ENCODE measurements around the gene FUT8.
A peak's percentile ranks its signal among the peaks of the same experiment; 100 is the strongest.

Gene FUT8

DNA sequence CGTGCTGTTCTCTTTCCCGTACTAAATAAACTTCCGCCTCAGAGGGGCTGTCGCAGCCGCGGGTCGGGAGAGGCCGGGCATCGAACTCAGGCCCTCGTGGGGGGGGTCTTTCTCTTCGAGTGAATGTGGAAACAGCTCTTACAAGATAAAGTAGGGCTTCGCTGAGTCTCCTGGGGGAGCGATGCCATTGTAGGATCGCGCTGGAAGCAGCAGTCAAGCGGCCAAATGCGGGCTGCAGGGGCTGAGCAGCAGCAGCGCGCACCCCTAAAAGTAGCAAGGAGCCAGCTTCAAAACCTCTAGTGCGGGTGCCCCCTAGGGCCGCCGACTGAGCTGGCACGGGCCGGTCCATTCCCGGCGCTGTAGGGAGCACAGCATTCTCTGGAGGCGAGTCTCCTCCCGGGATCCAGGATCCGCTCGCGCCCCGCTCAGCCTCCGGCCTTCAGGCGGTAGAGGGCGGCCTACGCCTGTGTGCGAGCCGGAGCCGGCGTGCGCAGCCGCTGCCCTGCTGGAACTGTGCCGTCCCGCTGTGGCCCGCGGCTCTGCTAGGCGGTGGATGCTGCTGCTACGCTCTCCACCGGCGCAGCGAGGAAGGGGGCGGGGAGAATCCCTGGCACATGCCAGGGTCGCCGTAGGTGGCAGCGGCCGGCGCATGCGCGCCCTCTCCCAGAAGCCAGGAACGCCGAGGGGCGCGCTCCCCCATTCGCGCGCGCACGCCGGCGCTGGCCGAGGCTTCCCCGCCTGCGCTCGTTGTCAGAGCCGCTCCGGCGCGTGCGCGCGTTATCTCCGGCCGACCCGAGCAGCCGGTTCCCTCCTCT, at the start of gene FUT8:
Gene FUT8, plus strand, starts transcription at position 699 of the 815 bp plus-strand sequence. CDS start 148,834 bp downstream, outside the sequence.
- Histone ChIP-seq H3K27me3 (ENCODE audit: control insufficient read depth in 2 of 2, insufficient read depth in 2 of 2, low read length in 2 of 2) (no peaks in the 10 kb centered on the region), H3K9ac (ENCODE audit: low read depth in 1 of 2, low read length in 2 of 2) (peak within 1 kb of the TSS; percentile 84 to 91), H3K27ac (ENCODE audit: low read depth in 2 of 2, low read length in 2 of 2) (peak within 1 kb of the TSS; percentile 94 to 95), H3K36me3 (ENCODE audit: control insufficient read depth in 2 of 2, insufficient read depth in 2 of 2, low read length in 2 of 2) (no peaks in the 10 kb centered on the region), H3K9me3 (ENCODE audit: control insufficient read depth in 2 of 2, low read length in 2 of 2) (no peaks in the 10 kb centered on the region), H3K4me1 (ENCODE audit: control insufficient read depth in 2 of 2, insufficient read depth in 2 of 2, low read length in 2 of 2) (peaks cover 0 to 9% of the 10 kb centered on the region in 2 donors), H3K4me3 (ENCODE audit: low read length in 2 of 2) (peak within 1 kb of the TSS; percentile 76 to 88)

DNA sequence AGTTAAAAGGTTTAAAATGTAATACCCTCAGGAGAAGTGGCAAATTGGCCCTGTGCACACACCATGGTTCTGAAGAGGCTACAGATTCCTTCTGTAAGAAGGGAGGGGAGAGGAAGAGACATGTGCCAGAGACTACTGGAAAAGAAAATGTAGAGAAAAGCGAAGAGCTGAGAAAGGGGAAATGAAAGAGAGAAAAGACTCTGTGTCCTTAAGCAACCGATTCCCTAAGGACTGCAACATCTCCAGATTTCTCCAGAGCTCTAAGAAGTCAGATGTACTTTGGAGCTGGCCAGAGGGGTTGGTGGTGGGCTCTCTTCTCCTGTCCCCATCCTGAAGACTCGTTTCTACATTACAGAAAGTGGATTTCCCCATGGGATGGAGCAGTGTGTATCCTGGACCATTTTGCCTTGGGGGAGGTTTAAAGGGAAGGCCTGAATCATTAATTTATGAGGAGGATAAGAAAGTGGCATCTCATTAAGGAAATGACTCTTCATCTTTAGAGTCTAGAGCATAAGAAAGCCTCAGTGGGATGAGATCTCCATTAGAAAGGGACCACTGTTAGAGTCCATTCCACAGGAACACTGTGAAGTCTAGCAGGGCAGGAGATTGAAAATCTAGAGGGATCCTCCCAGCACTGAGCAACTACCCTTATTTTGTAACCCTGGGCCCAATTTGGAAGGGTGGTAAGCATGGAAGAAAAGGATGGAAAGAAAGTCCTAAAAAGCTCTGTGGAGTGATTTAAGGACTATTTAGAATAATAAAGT, 45.5 kb upstream of the FUT8 start:
- Histone ChIP-seq H3K9ac (ENCODE audit: low read depth in 1 of 2, low read length in 2 of 2) (no peak overlapping the region), H3K4me3 (ENCODE audit: low read length in 2 of 2) (no peak overlapping the region), H3K36me3 (ENCODE audit: control insufficient read depth in 2 of 2, insufficient read depth in 2 of 2, low read length in 2 of 2) (no peaks in the 10 kb centered on the region), H3K9me3 (ENCODE audit: control insufficient read depth in 2 of 2, low read length in 2 of 2) (no peaks in the 10 kb centered on the region), H3K4me1 (ENCODE audit: control insufficient read depth in 2 of 2, insufficient read depth in 2 of 2, low read length in 2 of 2) (no peaks in the 10 kb centered on the region), H3K27me3 (ENCODE audit: control insufficient read depth in 2 of 2, insufficient read depth in 2 of 2, low read length in 2 of 2) (no peaks in the 10 kb centered on the region), H3K27ac (ENCODE audit: low read depth in 2 of 2, low read length in 2 of 2) (no peak overlapping the region)

DNA sequence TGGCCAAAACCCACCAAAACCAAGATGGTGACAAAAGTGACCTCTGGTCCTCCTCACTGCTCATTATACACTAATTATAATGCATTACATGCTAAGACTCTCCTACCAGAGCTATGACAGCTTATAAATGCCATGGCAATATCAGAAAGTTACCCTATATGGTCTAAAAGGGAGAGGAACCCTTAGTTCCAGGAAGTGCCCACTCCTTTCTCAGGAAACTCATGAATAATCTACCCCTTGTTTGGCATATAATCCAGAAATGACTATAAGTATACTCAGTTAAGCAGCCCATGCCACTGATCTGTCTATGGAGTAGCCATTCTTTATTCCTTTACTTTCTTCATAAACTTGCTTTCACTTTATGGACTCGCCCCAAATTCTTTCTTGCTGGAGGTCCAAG, 43.0 kb upstream of the FUT8 start:
- no peaks in the 10 kb centered on the region for H3K27me3 ChIP-seq (ENCODE audit: control insufficient read depth in 2 of 2, insufficient read depth in 2 of 2, low read length in 2 of 2)
- no peaks in the 10 kb centered on the region for H3K9me3 ChIP-seq (ENCODE audit: control insufficient read depth in 2 of 2, low read length in 2 of 2)
- no peaks in the 10 kb centered on the region for H3K4me1 ChIP-seq (ENCODE audit: control insufficient read depth in 2 of 2, insufficient read depth in 2 of 2, low read length in 2 of 2)
- H3K27ac ChIP-seq (ENCODE audit: low read depth in 2 of 2, low read length in 2 of 2): no peak overlapping the region
- no peak overlapping the region for H3K9ac ChIP-seq (ENCODE audit: low read depth in 1 of 2, low read length in 2 of 2)
- H3K36me3 ChIP-seq (ENCODE audit: control insufficient read depth in 2 of 2, insufficient read depth in 2 of 2, low read length in 2 of 2): no peaks in the 10 kb centered on the region
- no peak overlapping the region for H3K4me3 ChIP-seq (ENCODE audit: low read length in 2 of 2)

DNA sequence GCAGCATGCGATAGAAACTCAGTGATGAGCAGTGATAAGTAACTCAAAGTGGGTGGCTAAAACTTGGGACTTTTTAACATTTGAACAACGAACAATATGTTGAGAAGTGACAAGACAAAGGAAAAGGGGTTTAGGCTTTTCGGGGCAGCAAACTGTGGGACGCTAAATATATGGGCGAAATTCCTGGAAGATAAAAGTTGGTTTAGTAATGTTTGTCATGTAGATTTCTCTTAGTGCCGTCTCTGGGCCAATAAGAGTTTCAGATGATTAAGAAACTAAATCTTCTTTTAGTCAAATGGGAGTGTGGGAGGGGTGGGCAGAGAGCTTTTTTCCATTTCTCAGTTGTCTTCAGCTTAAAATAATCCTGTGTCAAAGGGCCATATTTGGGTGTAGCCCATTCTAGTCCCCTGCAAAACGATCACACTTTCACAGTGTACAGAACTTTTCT, 41.7 kb upstream of the FUT8 start:
- Histone ChIP-seq H3K27ac (ENCODE audit: low read depth in 2 of 2, low read length in 2 of 2) (no peak overlapping the region), H3K9ac (ENCODE audit: low read depth in 1 of 2, low read length in 2 of 2) (no peak overlapping the region)

DNA sequence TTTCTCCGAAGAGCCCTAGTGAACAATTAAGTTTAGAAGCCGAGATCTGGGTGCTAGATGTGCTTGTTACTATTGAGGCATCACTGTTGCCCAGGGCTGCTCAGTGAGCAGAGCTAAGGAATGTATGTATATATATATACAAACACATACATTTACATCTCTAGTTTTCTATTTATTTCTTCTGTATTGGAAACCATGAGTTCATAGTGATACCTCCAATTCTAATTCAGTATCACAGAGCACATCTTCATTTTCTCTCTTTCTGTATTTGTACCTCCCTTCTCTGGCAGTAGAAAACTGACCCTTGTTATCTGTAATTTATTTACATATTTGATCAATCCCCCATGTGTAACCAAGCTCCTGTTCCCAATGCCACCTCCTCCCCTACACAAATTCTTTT, 40.7 kb upstream of the FUT8 start:
- no peaks in the 10 kb centered on the region for H3K27me3 ChIP-seq (ENCODE audit: control insufficient read depth in 2 of 2, insufficient read depth in 2 of 2, low read length in 2 of 2)
- H3K9me3 ChIP-seq (ENCODE audit: control insufficient read depth in 2 of 2, low read length in 2 of 2): no peaks in the 10 kb centered on the region
- H3K9ac ChIP-seq (ENCODE audit: low read depth in 1 of 2, low read length in 2 of 2): no peak overlapping the region
- H3K4me1 ChIP-seq (ENCODE audit: control insufficient read depth in 2 of 2, insufficient read depth in 2 of 2, low read length in 2 of 2): no peaks in the 10 kb centered on the region
- no peak overlapping the region for H3K27ac ChIP-seq (ENCODE audit: low read depth in 2 of 2, low read length in 2 of 2)
- no peaks in the 10 kb centered on the region for H3K36me3 ChIP-seq (ENCODE audit: control insufficient read depth in 2 of 2, insufficient read depth in 2 of 2, low read length in 2 of 2)
- H3K4me3 ChIP-seq (ENCODE audit: low read length in 2 of 2): no peak overlapping the region

More for the DNA sequence above, 41.7 kb upstream of the FUT8 start:
- Histone ChIP-seq H3K4me1 (ENCODE audit: control insufficient read depth in 2 of 2, insufficient read depth in 2 of 2, low read length in 2 of 2) (no peaks in the 10 kb centered on the region), H3K9me3 (ENCODE audit: control insufficient read depth in 2 of 2, low read length in 2 of 2) (no peaks in the 10 kb centered on the region), H3K27me3 (ENCODE audit: control insufficient read depth in 2 of 2, insufficient read depth in 2 of 2, low read length in 2 of 2) (no peaks in the 10 kb centered on the region), H3K4me3 (ENCODE audit: low read length in 2 of 2) (no peak overlapping the region), H3K36me3 (ENCODE audit: control insufficient read depth in 2 of 2, insufficient read depth in 2 of 2, low read length in 2 of 2) (no peaks in the 10 kb centered on the region)

DNA sequence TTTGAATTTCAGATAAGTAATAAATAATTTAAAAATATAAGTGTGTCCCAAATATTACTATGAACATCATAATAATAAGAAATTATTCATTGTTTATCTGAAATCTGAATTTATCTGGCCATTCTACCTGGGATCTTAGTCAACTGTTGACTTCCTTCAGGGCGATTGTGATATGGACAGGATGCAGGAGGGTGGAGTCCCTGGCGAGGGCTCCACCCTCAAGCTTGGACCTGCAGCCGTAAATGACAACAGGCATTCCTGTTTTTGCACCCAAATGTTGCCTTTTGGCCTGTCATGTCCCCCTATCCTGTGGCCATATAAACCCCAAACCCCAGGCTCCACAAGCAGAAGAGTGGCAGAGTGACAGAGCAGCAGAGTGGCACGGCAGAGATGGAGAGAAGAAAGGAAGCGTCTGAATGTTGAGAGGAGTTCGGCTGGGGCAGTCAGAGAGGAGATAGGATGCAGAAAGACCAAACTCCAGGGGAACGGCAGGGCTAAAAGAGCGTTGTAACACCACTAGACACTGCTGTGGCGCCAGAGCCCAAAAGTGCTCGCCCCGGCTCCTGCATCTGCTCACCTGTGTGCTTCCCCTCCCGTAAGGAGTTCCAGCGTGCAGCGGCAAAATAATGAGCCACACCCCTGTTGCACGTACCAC, 39.4 kb upstream of the FUT8 start:
- no peak overlapping the region for H3K27ac ChIP-seq (ENCODE audit: low read depth in 2 of 2, low read length in 2 of 2)
- H3K4me1 ChIP-seq (ENCODE audit: control insufficient read depth in 2 of 2, insufficient read depth in 2 of 2, low read length in 2 of 2): no peaks in the 10 kb centered on the region
- H3K9me3 ChIP-seq (ENCODE audit: control insufficient read depth in 2 of 2, low read length in 2 of 2): no peaks in the 10 kb centered on the region
- peak overlapping the region in 1 of 2 donors; percentile 31 for H3K4me3 ChIP-seq (ENCODE audit: low read length in 2 of 2)
- H3K27me3 ChIP-seq (ENCODE audit: control insufficient read depth in 2 of 2, insufficient read depth in 2 of 2, low read length in 2 of 2): no peaks in the 10 kb centered on the region
- no peaks in the 10 kb centered on the region for H3K36me3 ChIP-seq (ENCODE audit: control insufficient read depth in 2 of 2, insufficient read depth in 2 of 2, low read length in 2 of 2)
- no peak overlapping the region for H3K9ac ChIP-seq (ENCODE audit: low read depth in 1 of 2, low read length in 2 of 2)

DNA sequence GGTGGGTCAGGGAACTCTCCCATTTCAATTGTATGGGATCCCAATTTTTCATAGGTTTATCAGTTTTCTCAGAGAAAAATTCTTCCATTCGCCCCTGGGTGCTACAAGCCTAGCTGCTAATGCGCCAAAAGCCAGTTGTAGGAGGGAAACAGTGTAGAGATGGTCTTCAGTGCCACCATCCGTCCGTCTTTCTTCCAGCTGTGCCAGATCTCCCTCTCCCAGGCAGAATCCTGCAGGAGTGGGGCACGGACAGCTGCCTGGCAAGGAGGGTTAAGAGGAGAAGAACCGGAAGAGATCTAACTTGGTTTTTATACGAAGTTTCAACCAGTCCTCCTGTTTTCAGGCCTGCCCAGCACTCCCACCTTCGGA, 38.9 kb upstream of the FUT8 start:
- Histone ChIP-seq H3K27ac (ENCODE audit: low read depth in 2 of 2, low read length in 2 of 2) (no peak overlapping the region), H3K9ac (ENCODE audit: low read depth in 1 of 2, low read length in 2 of 2) (no peak overlapping the region), H3K4me3 (ENCODE audit: low read length in 2 of 2) (no peak overlapping the region)

DNA sequence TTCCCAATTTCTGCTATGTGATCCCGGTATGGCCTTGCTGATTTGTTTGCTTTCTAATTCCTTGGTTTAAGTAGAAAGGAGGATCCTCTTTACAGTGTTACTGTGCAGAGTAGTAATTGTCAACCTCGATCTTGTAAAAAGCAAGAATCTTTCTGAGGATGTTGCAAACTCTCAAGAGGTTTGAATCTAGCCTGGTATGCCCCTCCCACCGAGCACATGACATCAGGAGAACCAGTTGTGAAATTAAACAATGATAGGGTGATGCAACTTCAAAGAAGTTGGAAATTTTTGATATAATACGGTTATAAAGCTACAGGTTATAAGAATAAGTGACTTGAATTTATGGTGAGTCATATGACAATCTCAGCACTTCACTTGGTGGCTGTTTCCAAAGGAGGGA, 35.0 kb upstream of the FUT8 start:
- Histone ChIP-seq H3K27ac (ENCODE audit: low read depth in 2 of 2, low read length in 2 of 2) (no peak overlapping the region), H3K36me3 (ENCODE audit: control insufficient read depth in 2 of 2, insufficient read depth in 2 of 2, low read length in 2 of 2) (no peaks in the 10 kb centered on the region), H3K9ac (ENCODE audit: low read depth in 1 of 2, low read length in 2 of 2) (no peak overlapping the region), H3K27me3 (ENCODE audit: control insufficient read depth in 2 of 2, insufficient read depth in 2 of 2, low read length in 2 of 2) (no peaks in the 10 kb centered on the region), H3K4me3 (ENCODE audit: low read length in 2 of 2) (no peak overlapping the region), H3K4me1 (ENCODE audit: control insufficient read depth in 2 of 2, insufficient read depth in 2 of 2, low read length in 2 of 2) (no peaks in the 10 kb centered on the region), H3K9me3 (ENCODE audit: control insufficient read depth in 2 of 2, low read length in 2 of 2) (no peaks in the 10 kb centered on the region)

More for the DNA sequence above, 38.9 kb upstream of the FUT8 start:
- H3K27me3 ChIP-seq (ENCODE audit: control insufficient read depth in 2 of 2, insufficient read depth in 2 of 2, low read length in 2 of 2): no peaks in the 10 kb centered on the region
- H3K36me3 ChIP-seq (ENCODE audit: control insufficient read depth in 2 of 2, insufficient read depth in 2 of 2, low read length in 2 of 2): no peaks in the 10 kb centered on the region
- H3K4me1 ChIP-seq (ENCODE audit: control insufficient read depth in 2 of 2, insufficient read depth in 2 of 2, low read length in 2 of 2): no peaks in the 10 kb centered on the region
- no peaks in the 10 kb centered on the region for H3K9me3 ChIP-seq (ENCODE audit: control insufficient read depth in 2 of 2, low read length in 2 of 2)

DNA sequence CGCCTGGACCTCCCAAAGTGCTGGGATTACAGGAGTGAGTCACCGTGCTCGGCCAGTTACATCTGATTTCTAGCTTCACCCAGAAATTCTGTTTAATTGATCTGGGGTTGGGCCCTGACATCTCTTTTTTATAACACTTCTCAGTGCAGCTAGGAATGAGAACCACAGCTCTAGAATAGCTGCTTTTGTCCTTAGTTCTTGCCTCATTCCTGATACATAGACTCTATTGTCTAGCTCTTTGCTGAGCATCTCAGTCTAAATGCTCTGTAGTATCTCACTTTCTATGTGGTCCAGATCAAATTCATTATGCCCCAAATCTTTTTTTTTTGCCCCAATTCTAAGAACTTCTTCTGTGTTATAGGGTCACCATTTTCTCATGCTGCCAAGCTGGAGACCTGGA, 29.9 kb upstream of the FUT8 start:
- no peak overlapping the region for H3K9ac ChIP-seq (ENCODE audit: low read depth in 1 of 2, low read length in 2 of 2)
- H3K36me3 ChIP-seq (ENCODE audit: control insufficient read depth in 2 of 2, insufficient read depth in 2 of 2, low read length in 2 of 2): no peaks in the 10 kb centered on the region
- no peaks in the 10 kb centered on the region for H3K9me3 ChIP-seq (ENCODE audit: control insufficient read depth in 2 of 2, low read length in 2 of 2)
- H3K27ac ChIP-seq (ENCODE audit: low read depth in 2 of 2, low read length in 2 of 2): no peak overlapping the region
- no peak overlapping the region for H3K4me3 ChIP-seq (ENCODE audit: low read length in 2 of 2)
- no peaks in the 10 kb centered on the region for H3K4me1 ChIP-seq (ENCODE audit: control insufficient read depth in 2 of 2, insufficient read depth in 2 of 2, low read length in 2 of 2)
- H3K27me3 ChIP-seq (ENCODE audit: control insufficient read depth in 2 of 2, insufficient read depth in 2 of 2, low read length in 2 of 2): no peaks in the 10 kb centered on the region

DNA sequence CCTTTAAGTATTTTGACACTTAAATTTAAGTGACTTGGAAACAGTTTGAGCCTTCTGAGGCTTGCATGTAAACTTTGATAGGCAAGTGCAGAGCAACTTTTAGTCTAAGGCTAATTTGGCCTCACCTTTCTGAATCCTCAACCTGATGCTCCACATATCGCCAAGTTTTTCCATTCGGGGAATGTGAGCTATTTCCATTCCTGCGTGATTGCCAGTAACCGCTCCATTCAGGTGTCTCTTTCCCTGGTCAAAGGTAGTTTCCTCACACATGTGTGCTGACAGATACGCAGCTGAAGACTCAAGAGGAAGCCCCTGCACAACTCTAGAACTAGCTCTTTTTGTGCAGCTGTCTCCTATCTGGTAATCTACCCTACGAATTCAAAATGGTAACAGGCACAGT, 25.4 kb upstream of the FUT8 start:
- Histone ChIP-seq H3K27ac (ENCODE audit: low read depth in 2 of 2, low read length in 2 of 2) (no peak overlapping the region), H3K27me3 (ENCODE audit: control insufficient read depth in 2 of 2, insufficient read depth in 2 of 2, low read length in 2 of 2) (no peaks in the 10 kb centered on the region), H3K9me3 (ENCODE audit: control insufficient read depth in 2 of 2, low read length in 2 of 2) (no peaks in the 10 kb centered on the region), H3K4me3 (ENCODE audit: low read length in 2 of 2) (no peak overlapping the region), H3K9ac (ENCODE audit: low read depth in 1 of 2, low read length in 2 of 2) (no peak overlapping the region), H3K36me3 (ENCODE audit: control insufficient read depth in 2 of 2, insufficient read depth in 2 of 2, low read length in 2 of 2) (no peaks in the 10 kb centered on the region), H3K4me1 (ENCODE audit: control insufficient read depth in 2 of 2, insufficient read depth in 2 of 2, low read length in 2 of 2) (no peaks in the 10 kb centered on the region)
